GM19240 (cell line): ENCODE results near the gene RYR3.

ENCODE experiments used
- DNase-seq: peaks from one replicate; pipeline ENCODE4 v3.0.0; 2011; ENCODE audit warnings: low spot score; ENCODE audit not compliant: insufficient read length

RYR3 gene

DNA sequence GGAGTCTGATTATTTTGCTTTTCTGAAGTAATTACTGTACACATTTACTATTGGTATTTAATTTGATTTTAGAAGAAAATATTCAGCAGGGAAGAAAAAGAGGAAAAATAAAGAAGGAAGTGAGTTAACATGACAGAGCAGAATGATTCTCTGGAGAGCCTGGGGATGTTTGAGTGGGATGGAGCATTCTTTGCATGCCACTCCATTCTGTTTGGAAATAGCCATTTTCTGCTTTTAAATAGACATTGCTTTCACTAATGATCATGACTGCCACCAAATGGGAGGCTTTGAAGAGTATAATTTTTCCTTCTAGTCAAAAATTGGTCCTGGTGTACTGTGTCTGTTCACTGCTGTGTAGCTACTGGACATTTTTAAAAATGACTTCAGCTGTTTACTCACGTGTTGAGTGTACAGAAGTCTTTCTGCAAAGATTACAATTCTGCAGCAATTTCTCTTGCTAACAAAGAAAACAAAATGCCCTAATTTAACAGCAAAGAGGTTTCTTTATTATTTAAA, 196.1 kb downstream of the RYR3 start:
- DNase-seq, result no peak

- DNase-seq, result no peak
Measured at GRCh38 chr15:33508703-33509102, 197.9 kb downstream of the RYR3 start.

DNA sequence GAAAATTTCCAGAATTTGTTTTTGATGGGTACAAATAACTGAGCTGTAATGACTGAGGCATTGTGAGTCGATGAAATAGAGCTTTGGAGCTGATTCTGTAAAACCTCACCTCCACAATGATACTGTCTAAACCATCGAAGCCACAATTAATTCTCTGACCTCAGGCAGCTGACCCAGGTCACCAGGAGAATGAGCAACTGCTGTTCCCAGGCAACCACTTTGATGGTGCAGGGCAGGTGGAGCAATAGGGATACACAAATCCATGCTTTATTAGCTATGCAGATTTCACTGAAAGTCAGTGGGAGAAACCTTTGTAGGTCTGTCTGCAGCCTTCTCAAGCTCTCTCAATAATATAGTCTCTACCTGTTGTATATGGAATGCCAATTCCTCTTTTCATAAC, 204.4 kb downstream of the RYR3 start:
- DNase-seq, result no peak

DNA sequence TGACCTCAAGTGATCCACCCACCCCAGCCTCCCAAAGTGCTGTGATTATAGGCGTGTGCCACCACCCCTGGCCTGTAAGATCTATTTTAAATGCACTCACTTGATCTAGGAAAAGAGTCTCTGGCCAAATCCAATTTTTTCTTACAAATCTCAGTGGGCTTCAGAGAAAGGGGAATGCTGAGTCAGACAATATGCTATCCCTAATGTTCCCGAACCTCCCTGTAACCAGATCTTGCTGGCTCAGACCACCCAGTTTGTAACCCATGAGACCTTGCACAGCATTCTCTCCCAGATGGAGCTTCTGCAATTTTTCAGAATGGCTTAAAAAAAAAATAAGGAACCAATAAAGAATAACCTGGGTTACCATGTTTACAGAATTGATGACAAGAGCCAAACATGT, 205.8 kb downstream of the RYR3 start:
- no peak for DNase-seq

DNA sequence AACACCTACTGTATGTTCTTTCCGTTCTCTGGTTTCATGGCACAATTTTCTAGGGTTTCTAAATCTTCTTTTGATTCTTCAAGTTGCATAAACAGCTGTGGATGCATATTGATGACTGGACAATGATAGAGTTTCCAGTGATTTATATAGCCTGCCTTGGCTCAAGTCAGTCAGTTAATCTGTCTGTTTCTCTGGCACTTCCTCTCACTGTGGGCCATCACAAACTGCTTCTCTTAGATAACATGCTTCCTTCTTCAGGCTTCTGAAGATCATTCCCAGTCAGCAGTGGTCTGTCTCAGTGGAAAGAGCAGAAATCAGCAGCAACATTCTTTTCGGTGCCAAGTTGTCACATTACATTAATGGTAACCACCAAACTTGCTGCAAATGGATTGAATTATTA, 207.2 kb downstream of the RYR3 start:
- DNase-seq, result no peak

- no peak for DNase-seq
Measured at GRCh38 chr15:33518421-33518820, 207.7 kb downstream of the RYR3 start.

DNA sequence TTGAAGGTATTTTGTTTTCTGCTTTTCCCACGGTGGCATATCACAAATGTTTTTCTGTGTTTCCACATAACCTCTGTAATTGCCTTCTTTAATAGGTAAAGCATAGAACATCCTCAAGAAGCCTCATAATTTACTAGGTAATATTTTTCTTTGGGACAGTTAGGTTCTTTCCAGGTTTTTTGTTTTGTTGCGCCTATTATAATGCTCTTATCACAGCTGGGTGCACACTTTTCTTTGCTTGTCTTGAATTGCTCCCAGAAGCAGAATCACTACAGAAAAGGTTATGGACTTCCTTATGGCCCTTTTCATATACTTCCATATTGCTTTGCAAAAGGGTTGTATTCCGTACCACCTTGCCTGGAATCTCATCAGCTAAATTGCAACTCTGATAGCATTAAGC, 213.5 kb downstream of the RYR3 start:
- no peak for DNase-seq

DNA sequence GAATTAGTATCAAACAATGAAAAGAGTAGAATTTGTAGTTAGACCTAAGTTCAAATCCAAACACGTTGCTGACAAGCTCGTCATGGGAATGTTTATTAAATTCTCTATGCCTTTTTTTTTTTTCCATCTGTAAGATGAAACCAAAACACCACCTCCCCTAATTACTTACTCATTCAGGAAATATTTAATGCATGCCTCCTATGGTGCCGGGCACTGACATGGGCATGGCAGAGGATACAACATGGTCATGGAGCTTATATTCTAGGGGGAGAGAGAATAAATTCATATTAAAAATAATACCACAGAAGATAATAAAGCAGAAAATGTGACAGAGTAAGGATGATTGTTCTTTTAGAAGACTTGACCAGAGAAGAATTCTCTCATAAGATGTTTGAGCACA, 215.8 kb downstream of the RYR3 start:
- DNase-seq, result no peak

DNA sequence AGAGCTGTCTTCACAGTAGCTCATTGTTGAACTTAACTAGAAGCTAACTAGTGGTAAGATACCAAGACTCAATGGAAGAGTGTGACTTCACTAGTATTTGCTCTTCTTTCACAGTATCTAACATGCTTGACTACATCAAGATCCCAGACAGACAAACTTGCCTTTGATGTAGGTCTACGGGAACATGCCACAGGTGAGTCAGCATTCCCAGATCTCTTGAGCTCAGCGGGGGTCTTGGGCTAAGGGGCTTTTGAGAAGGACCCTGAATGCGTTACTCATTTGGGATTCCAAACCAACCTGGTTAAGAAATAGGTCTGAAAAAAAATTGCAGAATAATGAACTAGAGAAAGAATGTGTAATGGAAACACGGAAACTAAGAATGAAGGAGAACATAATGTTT, 222.4 kb downstream of the RYR3 start:
- DNase-seq, result no peak

GRCh38 chr15:33534642-33535041, 223.9 kb downstream of the RYR3 start:
- DNase-seq, result no peak

GRCh38 chr15:33535135-33535534, 224.4 kb downstream of the RYR3 start:
- DNase-seq, result no peak

- no peak for DNase-seq
Measured at GRCh38 chr15:33539825-33540573, 229.2 kb downstream of the RYR3 start.

DNA sequence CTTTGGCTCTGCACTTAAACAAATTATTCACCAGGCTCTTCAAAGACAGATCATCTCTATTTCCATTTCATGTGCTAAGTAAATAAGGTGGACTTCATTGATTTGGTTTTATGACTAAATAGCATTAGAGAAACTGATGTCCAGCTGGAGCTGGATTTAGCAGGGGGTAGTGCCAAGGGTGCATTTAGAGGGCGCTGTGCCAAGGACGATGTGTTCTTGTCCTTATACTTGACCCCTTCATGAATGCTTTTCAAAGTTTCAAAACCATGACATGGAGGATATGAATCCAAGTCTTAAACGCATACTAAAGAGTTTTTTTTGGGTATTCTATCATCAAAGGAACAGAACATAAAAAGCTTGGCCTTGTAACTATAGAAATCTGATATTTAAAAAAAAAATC, 233.2 kb downstream of the RYR3 start:
- no peak for DNase-seq

DNA sequence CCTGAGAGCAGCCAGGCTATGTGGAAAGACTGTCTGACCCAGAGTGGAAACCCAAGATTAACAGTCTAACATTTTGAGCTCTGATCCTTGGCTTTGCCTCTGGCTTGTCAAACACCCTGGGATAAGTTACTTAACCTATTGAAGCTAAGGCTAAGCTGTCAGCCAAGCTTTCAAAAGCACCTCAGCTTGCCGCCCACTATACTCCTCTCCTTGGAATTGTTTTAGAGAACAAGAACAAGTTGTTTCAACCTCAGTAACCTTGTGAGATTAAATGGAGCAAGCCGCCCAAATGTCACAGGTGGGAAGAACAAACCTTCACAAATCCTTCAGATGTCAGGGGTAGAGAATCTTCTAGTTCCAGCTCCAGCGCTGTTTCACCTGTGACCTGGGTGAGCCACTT, 235.1 kb downstream of the RYR3 start:
- no peak for DNase-seq

GRCh38 chr15:33547876-33548275, 237.1 kb downstream of the RYR3 start:
- no peak for DNase-seq

DNA sequence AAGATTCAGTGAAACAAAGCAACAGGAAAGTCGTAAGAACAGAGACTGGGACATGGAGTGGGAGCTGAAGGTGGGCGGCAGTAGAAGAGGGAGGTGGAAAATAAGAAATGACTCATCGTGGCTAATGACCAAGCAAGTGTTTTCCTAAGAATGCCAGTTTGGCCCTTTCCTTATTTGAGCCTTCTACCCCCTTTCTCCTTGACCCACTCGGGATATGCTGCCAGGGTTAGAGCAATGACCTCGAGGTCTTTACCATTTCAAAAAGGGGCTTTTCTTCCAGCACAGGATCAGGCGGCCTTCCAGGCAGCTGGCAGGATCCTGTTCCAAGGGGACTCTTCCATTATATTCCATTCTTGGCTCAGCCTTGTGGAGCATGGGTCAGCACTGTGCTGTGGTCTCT, 241.1 kb downstream of the RYR3 start:
- DNase-seq, result no peak

DNA sequence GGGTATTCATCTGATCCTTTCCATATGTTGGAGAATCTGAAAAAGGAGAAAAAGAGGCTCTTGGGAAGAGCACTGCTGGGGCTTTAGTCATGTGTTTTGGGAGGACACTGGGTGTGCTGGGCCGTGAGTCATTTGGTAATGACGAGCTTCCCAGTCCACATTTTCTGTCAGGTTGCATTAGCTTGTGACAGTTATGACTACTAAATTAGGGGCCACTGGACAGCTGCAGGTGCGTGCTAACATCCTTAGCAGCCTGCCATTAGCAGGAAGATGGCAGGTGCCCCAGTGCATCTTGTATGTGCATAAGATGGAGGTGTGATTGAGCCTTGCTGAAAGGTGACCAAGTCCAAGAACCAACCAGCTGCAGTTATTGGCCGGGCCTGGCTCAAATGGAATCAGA, 242.4 kb downstream of the RYR3 start:
- no peak for DNase-seq

DNA sequence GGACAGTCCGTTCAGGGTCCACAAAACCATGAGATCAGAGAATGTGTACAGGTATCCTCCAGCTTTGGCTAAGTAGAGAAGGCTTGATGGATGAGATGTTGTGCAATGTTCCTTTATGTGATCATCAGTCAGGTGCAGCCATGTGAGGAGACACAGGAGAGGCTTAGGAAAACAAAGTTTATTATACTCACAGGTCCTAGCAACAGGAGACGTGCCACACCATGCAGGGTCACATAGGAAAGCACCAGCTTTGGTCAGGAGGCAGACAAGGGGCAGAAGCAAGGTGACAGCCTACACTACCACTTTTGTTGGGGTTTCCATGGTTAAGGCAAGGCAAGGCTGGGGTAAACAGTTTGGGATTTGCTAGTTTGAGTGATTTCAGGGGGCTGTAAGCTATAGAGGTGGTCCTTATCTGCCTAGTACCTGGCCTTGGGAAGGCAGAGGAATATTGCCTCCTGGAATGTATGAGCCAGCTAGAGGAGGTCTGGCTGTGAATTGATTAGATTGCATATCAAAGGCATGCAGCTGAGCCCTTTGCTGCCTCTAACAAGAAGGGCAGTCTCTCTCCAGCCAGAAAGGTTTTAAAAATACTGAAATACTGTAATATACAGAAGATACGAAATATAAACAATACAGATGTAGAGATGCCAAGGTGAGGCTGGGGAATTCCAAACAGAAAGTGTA, 248.6 kb downstream of the RYR3 start:
- no peak for DNase-seq

GRCh38 chr15:33561407-33561806, 250.6 kb downstream of the RYR3 start:
- no peak for DNase-seq

- no peak for DNase-seq
Measured at GRCh38 chr15:33561967-33562366, 251.2 kb downstream of the RYR3 start.

GRCh38 chr15:33565094-33565493, 254.3 kb downstream of the RYR3 start:
- DNase-seq, result no peak

GRCh38 chr15:33567652-33568051, 256.9 kb downstream of the RYR3 start:
- DNase-seq, result no peak

- no peak for DNase-seq
Measured at GRCh38 chr15:33569036-33569435, 258.3 kb downstream of the RYR3 start.
